Measurements from ENCODE around the gene ZNF366.
"Not testable (repeated sequence)": the region's sequence is repeated elsewhere in the genome, so short reads cannot be mapped to it uniquely, and the experiment has no call there.

Gene ZNF366

GRCh38 chr5:72408603-72409002, 98.6 kb downstream of the ZNF366 start:
- Histone ChIP-seq H3K36me3 (no peaks in the 10 kb centered on the region), H3K4me3 (no peak overlapping the region), H3K27ac (no peak overlapping the region), H3K4me1 (peaks cover 0 to 26% (median 5%) of the 10 kb centered on the region in 4 donors), H3K9me3 (no peaks in the 10 kb centered on the region), H3K27me3 (no peaks in the 10 kb centered on the region)
- DNase-seq: no peak
- intact Hi-C loops (cut with DNase I; ENCODE audit: low total_unique reads): no loop called here
- no peak for TF ChIP-seq CTCF (IDR thresholded peaks at IDR 0.05)

GRCh38 chr5:72408127-72408526, 99.1 kb downstream of the ZNF366 start:
- Histone ChIP-seq H3K4me1 (peaks cover 0 to 31% (median 8%) of the 10 kb centered on the region in 4 donors), H3K27me3 (no peaks in the 10 kb centered on the region), H3K36me3 (no peaks in the 10 kb centered on the region), H3K4me3 (no peak overlapping the region), H3K27ac (no peak overlapping the region), H3K9me3 (no peaks in the 10 kb centered on the region)
- no peak for TF ChIP-seq CTCF (IDR thresholded peaks at IDR 0.05)
- no peak for DNase-seq
- intact Hi-C loops (cut with DNase I; ENCODE audit: low total_unique reads): no loop called here

- no peaks in the 10 kb centered on the region for H3K36me3 ChIP-seq
- peaks cover 0 to 32% (median 13%) of the 10 kb centered on the region in 4 donors for H3K4me1 ChIP-seq
- no peaks in the 10 kb centered on the region for H3K9me3 ChIP-seq
- DNase-seq: no peak
- H3K27me3 ChIP-seq: no peaks in the 10 kb centered on the region
- H3K27ac ChIP-seq: no peak overlapping the region
- no peak for TF ChIP-seq CTCF (IDR thresholded peaks at IDR 0.05)
- H3K4me3 ChIP-seq: no peak overlapping the region
- intact Hi-C loops (cut with DNase I; ENCODE audit: low total_unique reads): no loop called here
Observed at GRCh38 chr5:72407541-72407940, 99.7 kb downstream of the ZNF366 start.

GRCh38 chr5:72407078-72407477, 100.1 kb downstream of the ZNF366 start:
- intact Hi-C loops (cut with DNase I; ENCODE audit: low total_unique reads): no loop called here
- Histone ChIP-seq H3K27me3 (no peaks in the 10 kb centered on the region), H3K9me3 (no peaks in the 10 kb centered on the region), H3K36me3 (no peaks in the 10 kb centered on the region), H3K4me1 (peaks cover 0 to 32% (median 14%) of the 10 kb centered on the region in 4 donors), H3K27ac (no peak overlapping the region), H3K4me3 (no peak overlapping the region)
- no peak for DNase-seq
- no peak for TF ChIP-seq CTCF (IDR thresholded peaks at IDR 0.05)

DNA sequence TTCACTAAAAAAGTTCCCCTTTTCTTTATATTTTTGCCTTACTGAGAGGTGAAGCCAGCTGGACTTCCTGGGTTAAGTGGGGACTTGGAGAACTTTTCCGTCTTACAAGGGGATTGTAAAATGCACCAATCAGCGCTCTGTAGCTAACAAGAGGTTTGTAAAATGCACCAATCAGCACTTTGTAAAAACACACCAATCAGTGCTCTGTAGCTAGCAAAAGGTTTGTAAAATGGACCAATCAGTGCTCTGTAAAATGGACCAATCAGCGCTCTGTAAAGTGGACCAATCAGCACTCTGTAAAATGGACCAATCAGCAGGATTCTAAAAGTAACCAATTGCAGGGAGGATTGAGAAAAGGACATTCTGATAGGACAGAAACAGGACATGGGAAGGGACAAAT, 102.4 kb downstream of the ZNF366 start:
- H3K27ac ChIP-seq; DNase-seq; H3K27me3 ChIP-seq; H3K4me3 ChIP-seq; intact Hi-C loops (cut with DNase I; ENCODE audit: low total_unique reads); H3K36me3 ChIP-seq: not testable (repeated sequence)
- peaks cover 0 to 16% (median 13%) of the 10 kb centered on the region in 3 donors for H3K9me3 ChIP-seq
- H3K4me1 ChIP-seq: peaks cover 0 to 24% (median 16%) of the 10 kb centered on the region in 4 donors

GRCh38 chr5:72402959-72403628, 104.1 kb downstream of the ZNF366 start:
- Histone ChIP-seq H3K36me3 (no peaks in the 10 kb centered on the region), H3K4me3 (no peak overlapping the region), H3K9me3 (peaks cover 0 to 16% (median 13%) of the 10 kb centered on the region in 3 donors), H3K27me3 (no peaks in the 10 kb centered on the region), H3K4me1 (peaks cover 0 to 28% (median 19%) of the 10 kb centered on the region in 4 donors), H3K27ac (peak overlapping the region; percentile 73)
- peak; percentile 15 to 27 for TF ChIP-seq CTCF (IDR thresholded peaks at IDR 0.05)
- peak; percentile 55 to 81 for DNase-seq
- intact Hi-C loops (cut with DNase I; ENCODE audit: low total_unique reads): no loop called here
